GM21529 (cell line): Measurements from ENCODE around the gene TCEAL4.
"Not testable (repeated sequence)": the region's sequence is repeated elsewhere in the genome, so short reads cannot be mapped to it uniquely, and the experiment has no call there.

ENCODE experiments used
- ATAC-seq: cut with Tn5 transposase; IDR thresholded peaks from one replicate; pipeline ENCODE4 v1.9.1; 2021; ENCODE audit not compliant: unreplicated experiment

TCEAL4 gene

DNA sequence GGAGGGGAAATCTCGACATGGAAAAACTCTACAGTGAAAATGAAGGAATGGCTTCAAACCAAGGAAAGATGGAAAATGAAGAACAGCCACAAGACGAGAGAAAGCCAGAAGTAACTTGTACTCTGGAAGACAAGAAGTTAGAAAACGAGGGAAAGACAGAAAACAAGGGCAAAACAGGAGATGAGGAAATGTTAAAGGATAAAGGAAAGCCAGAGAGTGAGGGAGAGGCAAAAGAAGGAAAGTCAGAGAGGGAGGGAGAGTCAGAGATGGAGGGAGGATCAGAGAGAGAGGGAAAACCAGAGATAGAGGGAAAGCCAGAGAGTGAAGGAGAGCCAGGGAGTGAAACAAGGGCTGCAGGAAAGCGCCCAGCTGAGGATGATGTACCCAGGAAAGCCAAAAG is 1.3 kb downstream of the TCEAL4 start:
- ATAC-seq = no peak

DNA sequence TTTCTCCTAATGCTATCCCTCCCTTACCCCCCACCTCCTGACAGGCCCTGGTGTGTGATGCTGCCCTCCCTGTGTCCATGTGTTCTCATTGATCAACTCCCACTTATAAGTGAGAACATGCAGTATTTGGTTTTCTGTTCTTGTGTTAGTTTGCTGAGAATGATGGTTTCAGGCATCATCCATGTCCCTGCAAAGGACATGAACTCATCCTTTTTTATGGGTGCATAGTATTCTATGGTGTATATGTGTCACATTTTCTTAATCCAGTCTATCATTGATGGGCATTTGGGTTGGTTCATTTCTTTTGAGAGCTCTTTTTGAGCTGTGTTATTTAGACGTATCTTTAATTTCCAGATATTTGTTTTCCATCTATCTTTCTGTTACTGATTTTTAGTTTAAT is 7.0 kb downstream of the TCEAL4 start:
- ATAC-seq = not testable (repeated sequence)

DNA sequence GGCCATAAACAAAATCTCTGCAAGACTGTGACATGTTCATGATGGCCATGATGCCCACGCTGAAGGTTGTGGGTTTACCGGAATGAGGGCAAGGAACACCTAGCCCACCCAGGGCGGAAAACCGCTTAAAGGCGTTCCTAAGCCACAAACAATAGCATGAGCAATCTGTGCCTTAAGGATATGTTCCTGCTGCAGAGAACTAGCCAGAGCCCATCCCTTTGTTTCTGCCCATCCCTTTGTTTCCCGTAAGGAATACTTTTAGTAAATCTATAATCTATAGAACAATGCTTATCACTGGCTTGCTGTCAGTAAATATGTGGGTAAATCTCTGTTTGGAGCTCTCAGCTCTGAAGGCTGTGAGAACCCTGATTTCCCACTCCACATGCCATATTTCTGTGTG is 9.9 kb downstream of the TCEAL4 start:
- ATAC-seq = not testable (repeated sequence)

DNA sequence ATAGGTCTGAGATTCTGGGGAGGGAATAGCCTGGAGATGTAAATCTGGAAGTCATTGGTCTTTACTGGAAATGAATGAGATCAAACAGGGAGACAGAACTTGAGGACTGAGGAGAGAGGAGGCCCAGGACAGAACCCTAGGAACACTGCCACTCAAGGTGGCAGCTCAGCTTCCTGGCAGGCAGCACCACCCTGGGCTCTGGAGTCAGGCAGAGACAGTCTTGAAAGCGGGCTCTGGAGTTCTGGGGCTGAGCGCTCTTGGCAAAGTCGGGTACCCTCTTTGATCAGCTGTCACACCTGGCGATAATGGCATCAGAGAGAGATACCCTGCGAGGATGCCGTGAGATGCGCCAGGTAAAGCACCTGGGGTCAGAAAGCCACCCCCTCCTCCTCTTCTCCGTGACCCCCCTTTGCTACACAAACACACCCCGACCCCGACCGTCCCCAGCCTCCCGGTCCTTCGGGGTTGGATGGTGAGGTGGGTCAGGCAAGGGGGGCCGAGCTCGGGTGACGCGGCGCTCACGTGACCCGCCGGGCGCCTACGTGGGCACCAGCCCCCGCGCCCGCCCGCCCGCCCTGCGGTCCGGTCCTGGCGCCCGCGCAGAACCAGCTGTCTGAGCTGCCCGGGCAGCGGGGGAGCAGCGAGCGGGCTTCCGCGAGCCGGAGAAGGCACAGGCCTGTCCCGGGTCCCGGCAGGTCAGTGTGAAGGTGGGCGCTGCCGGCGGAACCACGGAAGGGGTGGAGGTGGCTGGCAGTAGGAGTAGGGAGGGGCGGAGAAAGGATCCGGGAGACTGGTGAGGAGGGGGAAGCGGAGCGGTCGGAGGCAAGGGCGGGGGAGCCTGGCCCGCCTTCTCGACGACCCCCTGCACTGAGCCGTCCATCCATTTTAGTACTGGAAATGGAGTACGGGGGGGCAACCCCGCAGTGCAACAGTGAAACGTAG is 22.3 kb downstream of the TCEAL4 start, which contains the start of gene TCEAL3:
TSS of gene TCEAL3 (plus strand) at position 600 of the 942 bp plus-strand sequence. CDS start 1,102 bp downstream, outside the sequence.
- ATAC-seq = peak; percentile 75

DNA sequence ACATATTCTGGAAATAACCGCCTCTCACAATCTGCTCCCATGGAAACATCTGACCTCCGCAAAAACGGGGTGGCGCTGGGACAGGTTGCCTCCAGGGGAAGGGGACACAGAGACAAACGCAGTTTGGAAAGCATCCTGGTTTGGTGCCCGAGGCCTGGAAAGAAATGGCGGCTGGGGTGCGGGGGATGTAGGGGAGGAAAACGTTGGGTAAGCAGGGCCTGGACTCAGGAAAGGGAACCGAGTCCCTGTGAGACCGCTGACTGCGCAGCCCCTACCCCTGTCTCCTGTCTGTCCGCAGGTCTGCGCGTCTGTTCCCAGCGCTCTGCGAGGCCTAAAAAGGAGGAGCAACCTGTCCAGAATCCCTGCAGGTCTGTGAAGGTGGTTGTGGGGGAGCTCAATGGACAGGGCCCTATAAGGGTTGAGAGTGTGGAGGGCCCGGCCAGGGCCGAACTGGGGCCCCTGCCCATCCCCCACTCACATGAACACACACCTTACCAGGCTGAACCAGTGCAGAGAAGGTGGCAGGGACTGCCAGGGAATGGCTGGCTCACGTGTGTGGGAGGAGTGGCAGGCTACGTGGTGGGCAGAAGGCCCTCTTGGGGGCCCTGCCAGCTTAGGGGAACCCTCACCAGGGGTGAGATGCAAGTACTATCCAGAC is 23.1 kb downstream of the TCEAL4 start:
- peak; percentile 14 for ATAC-seq

DNA sequence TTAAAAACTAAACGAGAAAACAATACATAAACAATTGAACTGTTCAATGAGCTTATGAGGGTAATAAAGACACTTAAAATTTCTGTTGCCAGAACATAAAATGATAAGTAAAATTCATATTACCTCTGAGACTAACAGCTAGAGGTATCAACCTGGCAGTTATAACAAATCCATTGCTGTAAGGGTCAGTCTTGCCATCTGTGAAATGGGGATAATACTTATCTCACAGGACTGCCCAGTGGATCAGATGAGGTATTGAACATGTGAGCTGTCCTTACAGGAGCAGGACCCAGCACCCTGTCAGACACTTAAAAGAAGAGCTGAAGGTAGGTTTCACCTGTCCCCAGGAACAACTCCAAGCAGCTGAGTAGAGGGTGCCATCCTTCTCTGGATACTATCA is 25.0 kb downstream of the TCEAL4 start:
- no peak for ATAC-seq

DNA sequence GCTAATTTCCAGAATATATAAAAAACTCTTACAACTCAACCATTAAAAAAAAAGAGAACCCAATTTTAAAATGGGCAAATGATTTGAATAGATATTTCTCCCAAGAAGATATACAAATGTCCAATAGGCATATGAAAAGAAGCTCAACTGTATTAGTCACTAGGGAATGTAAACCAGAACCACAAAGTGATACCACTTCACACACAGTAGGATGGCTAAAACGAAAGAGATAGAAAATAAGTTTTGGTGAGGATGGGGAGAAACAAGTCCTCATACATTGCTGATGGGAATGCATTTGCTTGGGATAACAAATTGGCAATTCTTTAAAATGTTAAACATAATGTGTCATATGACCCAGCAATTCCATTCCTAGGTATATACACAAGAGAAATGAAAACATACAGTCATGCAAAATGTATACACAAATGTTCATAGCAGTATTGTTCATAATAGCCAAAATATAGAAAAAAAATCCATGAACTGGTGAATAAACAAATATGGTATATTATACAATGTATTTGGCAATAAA is 28.1 kb downstream of the TCEAL4 start:
- no peak for ATAC-seq

DNA sequence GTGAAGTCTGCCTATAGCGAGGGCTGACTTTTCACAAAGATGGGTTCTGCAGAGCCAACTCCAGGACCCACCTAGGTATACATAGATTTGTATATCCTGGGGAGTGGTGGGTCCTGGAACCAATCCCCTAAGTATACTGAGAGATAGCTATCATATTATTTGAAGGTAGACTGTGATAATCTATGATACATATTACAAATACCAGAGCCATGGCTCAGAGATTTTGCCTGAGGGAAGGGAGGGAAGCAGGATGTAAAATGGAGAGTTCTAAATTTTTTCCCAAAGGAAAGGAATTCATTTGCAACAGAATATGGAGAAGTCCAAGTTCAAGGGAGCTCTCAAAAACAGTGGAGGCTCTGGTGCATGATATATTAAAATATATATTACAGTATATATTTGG is 29.7 kb downstream of the TCEAL4 start:
- ATAC-seq = no peak

DNA sequence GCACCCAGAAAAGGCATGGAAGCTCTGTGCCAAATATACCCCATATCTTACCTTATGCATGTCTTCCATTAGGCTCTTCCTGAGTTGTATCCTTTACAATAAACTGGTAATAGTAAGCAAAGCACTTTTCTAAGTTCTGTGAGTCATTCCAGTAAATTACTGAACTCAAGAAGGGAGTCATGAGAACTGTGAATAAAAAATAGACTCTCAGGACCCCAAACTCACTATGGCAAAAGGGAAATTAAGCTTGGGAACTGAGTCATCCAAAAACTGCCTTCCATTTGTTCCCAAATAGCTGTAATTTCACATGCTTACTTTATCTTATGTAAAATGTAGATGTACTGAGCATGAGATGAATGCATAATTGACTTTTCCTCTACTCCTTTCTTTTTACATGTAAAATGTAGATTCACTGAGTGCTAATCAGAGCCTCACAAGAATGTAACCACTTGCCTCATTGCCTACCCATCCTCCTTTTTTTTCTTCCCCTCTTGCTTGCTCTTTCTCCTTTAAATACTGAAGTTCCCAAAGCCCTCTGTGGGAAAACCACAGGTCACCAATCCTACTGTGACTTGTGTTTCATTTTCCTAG is 30.6 kb downstream of the TCEAL4 start:
- ATAC-seq = no peak

DNA sequence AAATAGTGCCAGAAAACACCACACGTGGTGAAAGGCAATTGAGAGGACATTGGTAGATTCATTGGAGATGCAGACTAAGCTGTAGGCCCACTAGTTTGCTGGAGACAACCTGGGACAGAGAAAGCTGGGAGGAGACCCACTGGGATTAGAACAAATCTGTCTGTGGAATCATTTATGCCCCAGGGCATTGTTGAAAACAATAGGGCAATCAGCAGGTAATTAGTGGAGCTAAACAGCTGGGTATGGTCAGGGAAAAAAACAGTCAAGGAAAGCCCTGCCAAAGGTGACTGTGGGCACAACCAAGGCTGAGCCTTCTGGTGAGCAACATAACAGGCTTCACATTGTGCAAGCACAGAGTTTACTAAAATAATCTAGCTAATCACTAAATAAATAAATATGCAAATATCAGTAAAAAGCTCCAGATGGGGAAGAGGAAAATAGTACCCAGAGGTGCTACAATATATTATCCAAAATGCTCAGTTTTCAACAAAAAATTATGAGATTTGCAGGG is 31.4 kb downstream of the TCEAL4 start:
- no peak for ATAC-seq

DNA sequence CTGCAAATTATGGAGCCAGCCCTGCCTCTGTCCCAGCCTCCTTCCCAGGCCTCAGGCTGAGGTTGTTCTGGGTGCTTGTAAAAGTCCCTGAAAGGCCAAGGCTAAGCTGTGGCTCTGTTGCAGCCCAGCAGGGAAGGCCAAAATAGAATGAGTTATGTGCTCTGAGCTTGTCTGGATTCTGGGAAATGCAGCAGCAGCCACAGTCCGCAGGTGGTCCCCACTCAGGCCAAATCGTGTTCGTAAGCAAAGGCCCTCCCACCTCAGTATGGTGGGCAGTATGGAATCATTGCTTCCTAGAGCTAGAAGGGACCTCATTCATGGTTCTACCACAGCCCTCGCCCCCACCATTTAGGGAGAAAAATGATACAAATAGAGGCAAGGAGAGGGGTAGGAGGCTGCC is 38.8 kb downstream of the TCEAL4 start:
- ATAC-seq = no peak

DNA sequence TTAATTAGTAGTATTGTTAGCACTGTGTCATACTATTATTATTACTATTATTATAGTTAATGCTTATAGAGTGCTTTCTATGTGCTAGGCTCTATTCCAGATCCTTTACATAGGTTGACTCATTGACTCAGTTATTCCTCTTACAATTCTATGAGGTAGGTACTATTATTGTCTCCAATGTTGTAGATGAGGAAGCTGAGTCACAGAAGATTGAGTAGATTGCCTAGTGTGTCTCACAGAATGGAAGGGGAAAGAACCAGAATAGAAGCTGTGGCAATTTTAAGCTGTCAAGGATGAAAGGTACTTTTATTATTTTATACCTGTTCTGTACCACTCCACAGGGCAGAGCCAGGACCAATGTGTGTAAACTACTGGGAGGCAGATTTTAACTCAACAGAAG is 41.5 kb downstream of the TCEAL4 start:
- no peak for ATAC-seq

DNA sequence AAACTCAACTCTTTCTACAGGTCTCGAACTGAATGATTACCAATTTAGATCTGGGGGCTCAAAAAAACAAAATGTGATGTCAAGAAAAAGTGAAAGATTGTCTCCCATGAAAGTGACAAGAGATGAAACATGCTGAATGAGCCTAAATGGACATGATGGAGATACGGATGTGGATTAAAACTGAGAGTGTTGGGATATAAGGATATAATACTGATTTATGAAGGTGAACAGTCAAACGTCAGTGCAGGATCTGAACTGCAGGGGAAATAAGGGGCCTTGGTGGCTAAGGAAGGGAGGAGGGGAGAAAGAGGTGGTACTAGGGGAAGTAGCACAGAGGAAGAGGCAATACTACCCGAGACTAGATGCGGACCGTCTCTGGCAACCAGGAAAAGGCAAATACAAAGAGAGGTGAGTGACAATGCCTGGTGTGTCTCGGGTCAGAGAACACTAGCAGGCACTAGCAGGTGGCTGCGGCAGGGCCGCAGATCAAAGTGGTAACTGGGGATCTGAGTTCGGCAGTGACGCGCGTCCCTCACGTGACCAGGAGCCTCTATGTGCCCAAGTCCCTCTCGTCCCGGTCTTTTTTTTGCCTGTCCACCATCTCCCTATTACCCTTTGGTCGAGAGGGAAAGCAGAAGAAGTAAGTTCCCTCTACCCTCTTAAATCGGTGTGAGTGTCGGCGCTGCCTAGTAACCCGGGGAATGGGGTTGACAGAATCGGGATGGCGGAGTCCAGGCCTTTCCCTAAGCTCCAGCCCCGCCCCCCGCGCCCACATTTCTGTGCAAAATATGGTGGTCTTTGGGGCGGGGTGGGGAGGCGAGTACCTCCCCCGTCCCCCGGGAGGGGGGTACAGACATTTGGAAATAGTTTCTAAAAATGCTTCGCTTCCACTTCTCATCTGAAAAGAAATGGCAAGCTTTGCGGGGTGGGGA is 43.3 kb downstream of the TCEAL4 start, which contains the start of gene TCEAL1:
TSS of gene TCEAL1 (plus strand) at position 590 of the 932 bp plus-strand sequence. CDS start 942 bp downstream, outside the sequence.
- ATAC-seq = peak; percentile 66

DNA sequence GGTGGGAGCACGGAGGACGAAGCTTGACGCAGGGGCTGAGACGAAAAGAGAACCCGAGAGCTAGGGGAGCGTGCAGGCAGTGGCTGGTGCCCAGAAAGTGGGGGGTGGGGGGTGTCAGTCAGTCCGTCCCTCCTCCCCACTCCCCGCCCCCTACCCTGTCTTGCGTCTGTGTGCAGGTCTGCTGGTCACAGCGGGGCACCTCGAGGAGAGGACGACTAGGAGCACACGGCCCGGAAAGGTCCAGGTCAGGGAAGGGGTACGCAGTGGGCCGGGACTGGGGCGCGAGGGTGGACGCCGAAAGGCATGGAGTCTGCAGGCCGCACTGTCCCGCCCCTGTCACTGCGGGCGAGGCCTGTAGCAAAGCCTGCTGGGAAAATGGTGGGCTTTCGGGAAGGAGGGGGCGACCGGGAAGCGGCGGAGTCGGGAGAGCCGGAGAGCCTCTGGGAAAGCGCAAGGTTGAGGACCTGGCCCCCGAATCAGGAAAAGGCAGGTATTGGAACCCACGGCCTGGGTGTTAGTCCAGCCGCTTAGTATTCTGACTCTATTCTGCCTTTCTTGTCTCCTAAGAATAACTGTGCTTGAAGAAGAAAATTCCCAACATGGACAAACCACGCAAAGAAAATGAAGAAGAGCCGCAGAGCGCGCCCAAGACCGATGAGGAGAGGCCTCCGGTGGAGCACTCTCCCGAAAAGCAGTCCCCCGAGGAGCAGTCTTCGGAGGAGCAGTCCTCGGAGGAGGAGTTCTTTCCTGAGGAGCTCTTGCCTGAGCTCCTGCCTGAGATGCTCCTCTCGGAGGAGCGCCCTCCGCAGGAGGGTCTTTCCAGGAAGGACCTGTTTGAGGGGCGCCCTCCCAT is 44.2 kb downstream of the TCEAL4 start:
- ATAC-seq = peak; percentile 47

DNA sequence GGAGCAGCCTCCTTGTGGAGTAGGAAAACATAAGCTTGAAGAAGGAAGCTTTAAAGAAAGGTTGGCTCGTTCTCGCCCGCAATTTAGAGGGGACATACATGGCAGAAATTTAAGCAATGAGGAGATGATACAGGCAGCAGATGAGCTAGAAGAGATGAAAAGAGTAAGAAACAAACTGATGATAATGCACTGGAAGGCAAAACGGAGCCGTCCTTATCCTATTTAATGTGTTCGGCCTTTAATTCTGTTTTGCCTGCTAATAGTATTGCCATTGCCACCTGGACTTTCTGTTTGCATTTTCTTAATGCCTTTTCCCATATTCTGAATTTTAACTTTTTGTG is 44.8 kb downstream of the TCEAL4 start:
- ATAC-seq = peak; percentile 4

DNA sequence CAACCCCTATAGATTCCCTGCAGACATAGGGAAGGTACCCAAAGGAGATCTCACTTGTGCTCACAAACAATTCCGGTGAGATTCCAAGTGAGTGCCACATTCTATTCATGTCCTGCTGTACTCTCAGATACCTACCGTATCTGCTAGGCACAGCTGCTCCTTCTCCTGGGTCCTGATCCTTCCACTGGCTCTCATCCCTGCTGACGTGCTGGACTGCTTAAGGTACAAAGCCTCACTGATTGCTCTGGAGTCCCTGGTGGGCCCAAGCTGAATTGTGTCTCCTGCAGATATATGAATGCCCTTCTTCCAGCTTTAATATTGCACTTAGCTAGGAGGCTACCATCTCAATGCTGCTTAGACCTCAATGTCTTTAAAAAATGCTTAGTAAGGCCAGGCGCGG is 45.8 kb downstream of the TCEAL4 start:
- no peak for ATAC-seq

DNA sequence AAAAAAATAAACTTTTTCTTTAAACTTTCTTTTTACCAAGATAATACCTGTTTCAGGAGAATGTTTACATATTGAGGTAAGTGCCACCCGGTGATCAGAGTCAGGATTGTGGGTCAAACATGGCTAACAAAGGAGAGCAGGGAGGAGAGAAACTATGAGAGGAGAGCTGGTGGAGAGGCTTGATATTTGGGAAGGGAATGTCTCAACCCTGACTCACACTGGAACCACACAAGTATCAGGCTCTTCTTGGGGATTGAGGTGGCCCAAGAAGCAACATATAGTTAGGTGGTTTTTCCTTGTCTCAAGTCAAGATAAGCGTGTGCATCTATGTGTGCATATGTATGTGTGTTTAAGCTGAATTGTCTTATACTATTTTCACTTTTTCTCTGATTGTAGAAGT is 50.1 kb downstream of the TCEAL4 start:
- ATAC-seq = no peak
